Ovary (tissue), 3 donors: ENCODE data around the gene STMND1.

ENCODE experiments used
- CTCF ChIP-seq, 3 donors: fragments of 450-650 bp in 2 of 3; fragments of 200-600 bp in 1 of 3; IDR thresholded peaks; one replicate each; pipeline versions ENCODE4 v1.5.1 to v1.8.0; 2016 to 2022; ENCODE audit warnings: antibody characterized with exemption in 3 of 3, mild to moderate bottlenecking in 1 of 3
- POLR2A ChIP-seq: fragments of 450-650 bp; IDR thresholded peaks from one replicate; pipeline ENCODE4 v1.6.1; 2017; ENCODE audit warnings: antibody characterized with exemption, mild to moderate bottlenecking, moderate library complexity
- donor health status: DM: no; HTN: no; CAD: no.

DNA sequence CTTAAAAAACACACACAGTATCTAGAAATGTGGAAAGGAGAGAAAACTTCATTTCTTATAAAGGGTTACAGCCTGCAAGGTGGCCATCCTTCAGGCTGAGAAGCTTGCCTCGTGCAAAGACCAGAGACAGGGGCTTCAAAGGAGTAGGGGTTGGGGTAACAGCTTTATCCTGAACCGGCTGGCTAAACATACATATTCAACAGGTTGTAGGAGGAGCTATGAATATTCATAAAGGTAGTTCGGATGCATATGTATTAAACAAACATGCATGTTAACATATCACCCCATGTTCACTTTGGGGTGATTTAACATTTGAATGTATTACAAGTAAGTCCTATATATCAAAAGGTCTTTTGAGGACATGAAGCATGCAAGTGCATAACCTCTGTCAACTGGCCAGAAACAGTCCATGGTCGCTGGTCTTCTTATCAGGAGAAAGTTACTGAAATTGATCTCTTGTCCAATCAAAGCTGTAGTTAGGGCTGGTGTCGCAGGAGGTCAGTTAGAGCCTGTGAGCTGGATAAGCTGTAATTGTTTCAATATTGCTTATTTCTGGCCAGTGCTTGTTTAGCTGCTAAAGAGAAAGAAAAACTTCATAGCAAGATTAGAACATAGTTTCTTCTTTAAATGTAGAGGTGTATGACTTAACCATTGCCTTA, 2.3 kb upstream of the STMND1 start:
- TF ChIP-seq CTCF (IDR thresholded peaks at IDR 0.05) = no peak
- TF ChIP-seq POLR2A = no peak
